IMR-90 (cell line): ENCODE results near the gene FAM89B. TPM values are rescaled to one million over a fixed set of nuclear protein-coding genes. Genes with fewer than 3 reads are reported as not detected.

Experiments
- SMC3 ChIP-seq: fragments of 150-350 bp; IDR thresholded peaks from 2 replicates; pipeline ENCODE4 v1.6.1; 2016; ENCODE audit warnings: low read depth, mild to moderate bottlenecking, antibody characterized with exemption, low read length, moderate library complexity
- polyA plus RNA-seq, 3 experiments: library from polyadenylated mRNA; depleted of rRNA; stranded (reverse); fragments of >200 nt; gene quantifications; 2 replicates each; pipeline ENCODE4 v1.2.3, GENCODE V29; 2012; ENCODE audit warnings: low replicate concordance in 1 of 3
- total RNA-seq: library from RNA; depleted of rRNA; stranded (reverse); fragments of >200 nt; gene quantifications from 2 replicates; pipeline ENCODE4 v1.2.3, GENCODE V29; 2012
- TF ChIP-seq, protein P1 (sequence below): fragments of 150-350 bp; IDR thresholded peaks from 2 replicates; pipeline ENCODE4 v1.6.1; 2016; ENCODE audit warnings: low read depth, mild to moderate bottlenecking, low read length, moderate library complexity, borderline replicate concordance

Gene FAM89B
- total and polyA plus RNA-seq, 2 of the 4 experiments (the other 2 are of a cell fraction), result 12.0 to 65.5 TPM

DNA sequence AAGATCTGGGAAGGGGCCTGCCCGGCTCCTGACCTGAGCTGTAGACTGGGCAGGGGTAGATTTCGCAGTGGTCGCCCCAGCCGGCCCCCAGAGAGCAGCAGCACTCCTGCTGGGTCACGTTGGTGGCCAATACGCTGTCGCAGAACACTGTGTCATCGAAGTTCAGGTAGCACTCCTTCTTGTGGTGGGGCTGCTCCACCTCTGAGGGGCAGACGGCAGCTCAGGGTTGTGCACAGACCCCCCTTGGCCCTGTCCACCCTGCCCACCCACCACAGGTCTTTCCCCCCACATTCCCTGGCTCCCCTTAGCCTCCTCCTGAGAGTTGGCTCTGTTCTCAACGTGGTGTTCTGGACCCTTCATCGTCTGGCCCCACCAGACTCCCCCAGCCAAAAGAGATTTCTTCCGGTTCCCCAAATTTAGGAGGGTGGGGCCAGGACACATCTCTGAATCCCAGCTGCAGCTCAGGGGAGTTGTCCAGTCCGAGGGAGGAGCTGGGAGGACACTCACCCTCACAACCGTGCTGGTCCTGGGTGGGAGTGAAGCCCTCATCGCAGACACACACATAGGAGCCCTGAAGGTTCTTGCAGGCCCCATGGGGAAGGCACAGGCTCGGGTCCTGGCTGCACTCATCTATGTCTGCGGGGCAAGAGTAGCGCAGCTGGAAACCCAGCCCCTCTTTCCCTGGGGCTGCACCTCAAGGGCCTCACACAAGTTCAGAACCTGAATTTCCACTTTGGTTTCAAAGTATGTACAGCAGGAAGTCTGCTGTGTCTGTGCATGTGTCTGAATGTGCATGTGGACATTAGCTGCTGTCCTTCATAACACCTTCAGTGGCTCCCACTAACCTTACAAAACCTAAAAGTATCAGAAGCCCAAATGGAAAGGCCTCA, 31.0 kb upstream of the FAM89B start (continued):
- TF ChIP-seq, protein P1, sequence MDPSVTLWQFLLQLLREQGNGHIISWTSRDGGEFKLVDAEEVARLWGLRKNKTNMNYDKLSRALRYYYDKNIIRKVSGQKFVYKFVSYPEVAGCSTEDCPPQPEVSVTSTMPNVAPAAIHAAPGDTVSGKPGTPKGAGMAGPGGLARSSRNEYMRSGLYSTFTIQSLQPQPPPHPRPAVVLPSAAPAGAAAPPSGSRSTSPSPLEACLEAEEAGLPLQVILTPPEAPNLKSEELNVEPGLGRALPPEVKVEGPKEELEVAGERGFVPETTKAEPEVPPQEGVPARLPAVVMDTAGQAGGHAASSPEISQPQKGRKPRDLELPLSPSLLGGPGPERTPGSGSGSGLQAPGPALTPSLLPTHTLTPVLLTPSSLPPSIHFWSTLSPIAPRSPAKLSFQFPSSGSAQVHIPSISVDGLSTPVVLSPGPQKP, result no peak
- TF ChIP-seq SMC3, result no peak
